HepG2 (cell line): ENCODE results near the gene DUS2. TPM values are rescaled to one million over a fixed set of nuclear protein-coding genes. Genes with fewer than 3 reads are reported as not detected.

Experiments
- ADNP ChIP-seq: sonication (generic); formaldehyde crosslinking; IDR thresholded peaks from 2 replicates; pipeline ENCODE4 v1.4.0; 2020; ENCODE audit warnings: missing genetic modification reagents
- ATF7-NPFF ChIP-seq: sonication (generic); formaldehyde crosslinking; IDR thresholded peaks from 2 replicates; pipeline ENCODE4 v1.8.1; 2023; ENCODE audit warnings: mild to moderate bottlenecking, low read depth, missing genetic modification reagents, moderate library complexity
- KIAA2018 ChIP-seq: sonication (generic); formaldehyde crosslinking; IDR thresholded peaks from 2 replicates; pipeline ENCODE4 v1.5.0; 2020; ENCODE audit warnings: mild to moderate bottlenecking, missing genetic modification reagents, borderline replicate concordance
- MEIS2 ChIP-seq: sonication (generic); formaldehyde crosslinking; IDR thresholded peaks from 2 replicates; pipeline ENCODE4 v1.9.0; 2021; ENCODE audit warnings: mild to moderate bottlenecking, missing genetic modification reagents
- RARA ChIP-seq: IDR thresholded peaks from 2 replicates; pipeline ENCODE4 v1.6.1; 2016; ENCODE audit warnings: missing genetic modification reagents, missing compliant biosample characterization
- TBX3 ChIP-seq: fragments of 450-650 bp; IDR thresholded peaks from 2 replicates; pipeline ENCODE4 v1.6.1; 2017; ENCODE audit warnings: antibody characterized with exemption, mild to moderate bottlenecking, inconsistent platforms, borderline replicate concordance
- THRA ChIP-seq: sonication (generic); formaldehyde crosslinking; IDR thresholded peaks from 2 replicates; pipeline ENCODE4 v1.4.0; 2020; ENCODE audit warnings: missing genetic modification reagents, borderline replicate concordance
- ZFP91 ChIP-seq: sonication (generic); formaldehyde crosslinking; IDR thresholded peaks from 2 replicates; pipeline ENCODE4 v1.9.0; 2022; ENCODE audit warnings: missing genetic modification reagents, mild to moderate bottlenecking, borderline replicate concordance
- ZNF251 ChIP-seq: sonication (generic); formaldehyde crosslinking; IDR thresholded peaks from 2 replicates; pipeline ENCODE4 v1.9.0; 2021; ENCODE audit warnings: mild to moderate bottlenecking, missing genetic modification reagents
- ZNF256 ChIP-seq: sonication (generic); formaldehyde crosslinking; conservative IDR thresholded peaks from 2 replicates; pipeline ENCODE4 v1.4.0; 2020; ENCODE audit warnings: missing genetic modification reagents
- ZNF33B ChIP-seq: sonication (generic); formaldehyde crosslinking; IDR thresholded peaks from 2 replicates; pipeline ENCODE4 v1.5.1; 2020; ENCODE audit warnings: mild to moderate bottlenecking, missing genetic modification reagents
- ZNF629 ChIP-seq: sonication (generic); formaldehyde crosslinking; conservative IDR thresholded peaks from 2 replicates; pipeline ENCODE4 v1.5.0; 2020; ENCODE audit warnings: missing genetic modification reagents
- ZNF761 ChIP-seq: sonication (generic); formaldehyde crosslinking; conservative IDR thresholded peaks from 2 replicates; pipeline ENCODE4 v1.4.0; 2020; ENCODE audit warnings: mild to moderate bottlenecking, missing genetic modification reagents
- polyA plus RNA-seq, 8 experiments: library from polyadenylated mRNA; depleted of rRNA in 3 of 8; stranded (reverse) in 7 of 8; unstranded in 1 of 8; fragments of >200 nt; fragmentation: Illumina TruSeq in 4 of 8; extraction: Trizol in 4 of 8; gene quantifications; 2 replicates each; pipeline versions ENCODE4 v1.2.1 to v1.2.3, GENCODE V29; 2011 to 2016; ENCODE audit warnings: low read depth in 4 of 8, missing spikeins in 1 of 8, mixed read lengths in 1 of 8; ENCODE audit not compliant: insufficient read depth in 1 of 8
- total RNA-seq, 5 experiments: library from RNA; depleted of rRNA; stranded (reverse); fragments of >200 nt; fragmentation: Illumina TruSeq; extraction: Trizol; gene quantifications; 2 replicates each; pipeline ENCODE4 v1.2.3, GENCODE V29; 2016; ENCODE audit warnings: low read depth in 1 of 5

Gene DUS2
- total and polyA plus RNA-seq, 2 of the 13 experiments (the other 11 are each of a cell fraction or from before 2014, with no cell fraction given) = 17.8 to 25.1 TPM

GRCh38 chr16:68084504-68085258 is 61.6 kb downstream of the DUS2 start (continued):
- TF ChIP-seq KIAA2018 (CRISPR knock-in tag) = peak; percentile 99; the same call in 1 of the 2 replicates
- peak; percentile 94; the same call in 1 of the 2 replicates for TF ChIP-seq ZNF761
- peak; percentile 94; the same call in 1 of the 2 replicates for TF ChIP-seq ZNF33B (CRISPR knock-in tag)
- peak; percentile 94 for TF ChIP-seq ZFP91 (CRISPR knock-in tag)
- TF ChIP-seq TBX3 = peak; percentile 41; the same call in 1 of the 2 replicates
- peak; percentile 71 for TF ChIP-seq RARA (CRISPR knock-in tag)
- TF ChIP-seq ZNF256 = peak; percentile 96
- TF ChIP-seq ADNP (CRISPR knock-in tag) = no peak
- peak; percentile 77; the same call in 1 of the 2 replicates for TF ChIP-seq THRA (CRISPR knock-in tag)
- TF ChIP-seq ZNF629 (CRISPR knock-in tag) = peak; percentile 67
- no peak for TF ChIP-seq ZNF251
- TF ChIP-seq MEIS2 (CRISPR knock-in tag) = peak; percentile 96
- TF ChIP-seq ATF7-NPFF (CRISPR knock-in tag) = peak; percentile 92; the same call in 1 of the 2 replicates
